B cell (primary cell): ENCODE measurements around the gene CHRNA4. TPM values are rescaled to one million over a fixed set of nuclear protein-coding genes. Genes with fewer than 3 reads are reported as not detected.

ENCODE experiments used
- ATAC-seq: fragments of 200-7000 bp; cut with Tn5 transposase; one replicate; pipeline ENCODE4 v1.10.0; 2021; ENCODE audit warnings: low read depth, mild to moderate bottlenecking, moderate number of reproducible peaks, moderate library complexity
- CTCF ChIA-PET: fragments of 350-600 bp; sonication (Branson Sonifier 250); formaldehyde crosslinking; loops from one replicate; lab custom pipeline; 2021; ENCODE audit warnings: antibody characterized with exemption, inconsistent platforms; lab: Charles Lee
- POLR2A ChIA-PET: fragments of 350-600 bp; sonication (Branson Sonifier 250); formaldehyde crosslinking; loops from one replicate; lab custom pipeline; 2021; ENCODE audit warnings: antibody characterized with exemption; lab: Charles Lee
- DNase-seq: peaks from one replicate; pipeline ENCODE4 v3.0.0; 2013
- H2AFZ ChIP-seq: 2 replicates; pipeline ENCODE4 v1.6.1; 2012; ENCODE audit warnings: mild to moderate bottlenecking, low read depth, low read length; ENCODE audit not compliant: insufficient read depth, poor library complexity, severe bottlenecking
- H3K27ac ChIP-seq, 2 donors: 1 replicate in 1 of 2; 2 replicates in 1 of 2; pipeline ENCODE4 v1.5.1; 2012 to 2013; ENCODE audit warnings: low read length in 2 of 2, mild to moderate bottlenecking in 2 of 2, moderate library complexity in 1 of 2
- H3K27me3 ChIP-seq, 4 experiments: fragments of 200-600 bp in 1 of 4; sonication (generic) in 1 of 4; replicated peaks in 1 of 4; 1 replicate in 2 of 4; 2 replicates in 2 of 4; pipeline versions ENCODE4 v1.6.1 to v1.7.0; 2013 to 2016; ENCODE audit warnings: low read length in 3 of 4, mild to moderate bottlenecking in 2 of 4, mixed read lengths in 1 of 4, moderate library complexity in 1 of 4; ENCODE audit not compliant: insufficient read depth in 4 of 4, control insufficient read depth in 3 of 4; ENCODE audit errors: control extremely low read depth in 1 of 4
- H3K36me3 ChIP-seq, 2 experiments: replicated peaks in 1 of 2; 1 replicate in 1 of 2; 2 replicates in 1 of 2; pipeline versions ENCODE4 v1.6.1 to v1.7.1; 2013; ENCODE audit warnings: low read length in 1 of 2; ENCODE audit not compliant: insufficient read depth in 2 of 2, control insufficient read depth in 1 of 2; ENCODE audit errors: control extremely low read depth in 1 of 2, extremely low read depth in 1 of 2
- H3K4me1 ChIP-seq, 2 donors: fragments of 200-600 bp in 1 of 2; sonication (generic) in 1 of 2; 1 replicate in 1 of 2; 2 replicates in 1 of 2; pipeline versions ENCODE4 v1.5.1 to v1.6.1; 2013 to 2017; ENCODE audit warnings: low read length in 2 of 2; ENCODE audit not compliant: control insufficient read depth in 2 of 2, insufficient read depth in 2 of 2
- H3K4me2 ChIP-seq: replicated peaks from 2 replicates; pipeline ENCODE3; 2012; ENCODE audit warnings: mild to moderate bottlenecking, low read depth, low read length; ENCODE audit not compliant: poor library complexity, severe bottlenecking
- H3K4me3 ChIP-seq, 5 experiments: fragments of 200-600 bp in 1 of 5; sonication (generic) in 1 of 5; 1 replicate in 3 of 5; 2 replicates in 2 of 5; pipeline versions ENCODE4 v1.5.1 to v1.7.0; 2011 to 2016; ENCODE audit warnings: low read length in 4 of 5, mild to moderate bottlenecking in 4 of 5, low read depth in 2 of 5, control low read depth in 1 of 5, moderate library complexity in 1 of 5; ENCODE audit not compliant: insufficient read depth in 1 of 5; ENCODE audit errors: control extremely low read depth in 1 of 5, extremely low read depth in 1 of 5
- H3K79me2 ChIP-seq: fragments of 200-600 bp; sonication (generic); one replicate; pipeline ENCODE4 v1.6.0; 2016; ENCODE audit warnings: low read length; ENCODE audit not compliant: control insufficient read depth, insufficient read depth
- H3K9ac ChIP-seq: fragments of 200-600 bp; sonication (generic); 2 replicates; pipeline ENCODE4 v1.6.1; 2017; ENCODE audit warnings: mild to moderate bottlenecking, low read length, moderate library complexity
- H3K9me3 ChIP-seq, 3 donors: one replicate each; pipeline versions ENCODE4 v1.6.1 to v1.7.1; 2013; ENCODE audit warnings: low read length in 2 of 3; ENCODE audit not compliant: control insufficient read depth in 2 of 3, insufficient read depth in 1 of 3; ENCODE audit errors: control extremely low read depth in 1 of 3
- H4K20me1 ChIP-seq: 2 replicates; pipeline ENCODE4 v1.6.0; 2012; ENCODE audit warnings: mild to moderate bottlenecking, low read length; ENCODE audit not compliant: insufficient read depth, control insufficient read depth, poor library complexity, severe bottlenecking
- H3K27ac Mint-ChIP-seq: one replicate; pipeline ENCODE4 v1.8.0; 2021; ENCODE audit warnings: mixed read lengths
- H3K27me3 Mint-ChIP-seq: one replicate; pipeline ENCODE4 v1.8.0; 2021; ENCODE audit warnings: mixed read lengths
- H3K4me1 Mint-ChIP-seq: one replicate; pipeline ENCODE4 v1.8.0; 2021; ENCODE audit warnings: mixed read lengths
- H3K4me3 Mint-ChIP-seq: one replicate; pipeline ENCODE4 v1.8.0; 2021; ENCODE audit warnings: mixed read lengths
- H3K9me3 Mint-ChIP-seq: one replicate; pipeline ENCODE4 v1.8.0; 2022; ENCODE audit warnings: mixed read lengths; ENCODE audit not compliant: insufficient read depth
- EZH2 ChIP-seq: IDR thresholded peaks from 2 replicates; pipeline ENCODE4 v1.6.1; 2012; ENCODE audit warnings: borderline replicate concordance, low read depth, mild to moderate bottlenecking, moderate library complexity, low read length; ENCODE audit not compliant: insufficient read depth, poor library complexity, severe bottlenecking
- WGBS: methylation state at CpG from one replicate; pipeline ENCODE4 v1.1.5; 2013; ENCODE audit warnings: missing lambda C conversion rate; ENCODE audit not compliant: insufficient coverage; 5-methylcytosine and 5-hydroxymethylcytosine counted together
- intact Hi-C: fragments of 100-400 bp; cut with micrococcal nuclease; formaldehyde crosslinking; loops from one replicate; pipeline ENCODE4 v1.10.0; 2022
- polyA plus RNA-seq: library from polyadenylated mRNA; depleted of rRNA; stranded (reverse); fragments of >200 nt; gene quantifications from 2 replicates; pipeline ENCODE4 v1.2.3, GENCODE V29; 2012
- total RNA-seq, 2 donors: library from RNA; stranded (reverse); fragments of 120-200 nt in 1 of 2; gene quantifications; 1 replicate in 1 of 2; 2 replicates in 1 of 2; pipeline versions ENCODE4 v1.2.3 to v1.2.4, GENCODE V29; 2013 to 2022
- TF ChIP-seq, protein P1 (sequence below): fragments of 200-600 bp; IDR thresholded peaks from one replicate; pipeline ENCODE4 v1.8.0; 2022; ENCODE audit warnings: antibody characterized with exemption, mild to moderate bottlenecking

CHRNA4 gene
- total and polyA plus RNA-seq, 2 donors (not counting 1 experiment from before 2014, with no cell fraction given), result not detected

DNA sequence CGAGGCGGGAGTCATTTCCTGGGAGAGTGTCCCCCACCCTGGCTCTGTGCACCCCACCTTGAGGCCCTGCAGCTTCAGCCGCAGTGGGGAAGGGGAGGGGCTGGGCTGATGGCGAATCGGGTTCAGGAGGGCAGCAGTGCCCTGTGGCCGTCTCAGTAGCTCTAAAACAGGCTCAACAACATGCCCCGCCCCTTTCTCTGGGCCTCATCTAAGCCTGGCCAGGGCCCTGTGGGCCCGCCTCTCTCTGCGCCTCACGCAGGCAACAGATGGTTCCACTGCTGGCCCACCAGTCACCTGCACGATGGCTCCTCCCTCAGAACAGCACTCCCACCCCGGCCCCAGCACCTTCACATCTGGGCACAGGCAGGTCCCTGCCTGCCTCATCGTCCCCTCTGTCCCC is 30.2 kb downstream of the CHRNA4 start:
- no peak overlapping the region for H3K4me3 Mint-ChIP-seq
- 80% methylated on average over 13 of the region's 13 CpGs for WGBS
- H2AFZ ChIP-seq, result no peak overlapping the region
- H3K4me3 ChIP-seq, result no peak overlapping the region
- ChIA-PET POLR2A (no interaction called here), CTCF (no interaction called here)
- peaks cover 12% of the 10 kb centered on the region for H3K27me3 Mint-ChIP-seq
- no peak for DNase-seq
- peaks cover 9 to 11% of the 10 kb centered on the region in 2 donors for H3K4me1 ChIP-seq
- no peak overlapping the region for H3K4me2 ChIP-seq
- no peak overlapping the region for H3K27ac ChIP-seq
- peaks cover 0 to 65% (median 10%) of the 10 kb centered on the region in 3 donors for H3K9me3 ChIP-seq
- intact Hi-C loops, result no loop called here
- no peak for TF ChIP-seq EZH2
- TF ChIP-seq, protein P1, sequence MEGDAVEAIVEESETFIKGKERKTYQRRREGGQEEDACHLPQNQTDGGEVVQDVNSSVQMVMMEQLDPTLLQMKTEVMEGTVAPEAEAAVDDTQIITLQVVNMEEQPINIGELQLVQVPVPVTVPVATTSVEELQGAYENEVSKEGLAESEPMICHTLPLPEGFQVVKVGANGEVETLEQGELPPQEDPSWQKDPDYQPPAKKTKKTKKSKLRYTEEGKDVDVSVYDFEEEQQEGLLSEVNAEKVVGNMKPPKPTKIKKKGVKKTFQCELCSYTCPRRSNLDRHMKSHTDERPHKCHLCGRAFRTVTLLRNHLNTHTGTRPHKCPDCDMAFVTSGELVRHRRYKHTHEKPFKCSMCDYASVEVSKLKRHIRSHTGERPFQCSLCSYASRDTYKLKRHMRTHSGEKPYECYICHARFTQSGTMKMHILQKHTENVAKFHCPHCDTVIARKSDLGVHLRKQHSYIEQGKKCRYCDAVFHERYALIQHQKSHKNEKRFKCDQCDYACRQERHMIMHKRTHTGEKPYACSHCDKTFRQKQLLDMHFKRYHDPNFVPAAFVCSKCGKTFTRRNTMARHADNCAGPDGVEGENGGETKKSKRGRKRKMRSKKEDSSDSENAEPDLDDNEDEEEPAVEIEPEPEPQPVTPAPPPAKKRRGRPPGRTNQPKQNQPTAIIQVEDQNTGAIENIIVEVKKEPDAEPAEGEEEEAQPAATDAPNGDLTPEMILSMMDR, result no peak
- H3K9ac ChIP-seq, result no peak overlapping the region
- H3K4me1 Mint-ChIP-seq, result peaks cover 5% of the 10 kb centered on the region
- peaks cover 8% of the 10 kb centered on the region for H3K9me3 Mint-ChIP-seq
- peaks cover 0 to 2% (median 0%) of the 10 kb centered on the region in 4 experiments for H3K27me3 ChIP-seq
- H3K27ac Mint-ChIP-seq, result no peak overlapping the region
- no peaks in the 10 kb centered on the region for H3K79me2 ChIP-seq
- no peaks in the 10 kb centered on the region for H3K36me3 ChIP-seq
- no peaks in the 10 kb centered on the region for H4K20me1 ChIP-seq
- no peak for ATAC-seq

DNA sequence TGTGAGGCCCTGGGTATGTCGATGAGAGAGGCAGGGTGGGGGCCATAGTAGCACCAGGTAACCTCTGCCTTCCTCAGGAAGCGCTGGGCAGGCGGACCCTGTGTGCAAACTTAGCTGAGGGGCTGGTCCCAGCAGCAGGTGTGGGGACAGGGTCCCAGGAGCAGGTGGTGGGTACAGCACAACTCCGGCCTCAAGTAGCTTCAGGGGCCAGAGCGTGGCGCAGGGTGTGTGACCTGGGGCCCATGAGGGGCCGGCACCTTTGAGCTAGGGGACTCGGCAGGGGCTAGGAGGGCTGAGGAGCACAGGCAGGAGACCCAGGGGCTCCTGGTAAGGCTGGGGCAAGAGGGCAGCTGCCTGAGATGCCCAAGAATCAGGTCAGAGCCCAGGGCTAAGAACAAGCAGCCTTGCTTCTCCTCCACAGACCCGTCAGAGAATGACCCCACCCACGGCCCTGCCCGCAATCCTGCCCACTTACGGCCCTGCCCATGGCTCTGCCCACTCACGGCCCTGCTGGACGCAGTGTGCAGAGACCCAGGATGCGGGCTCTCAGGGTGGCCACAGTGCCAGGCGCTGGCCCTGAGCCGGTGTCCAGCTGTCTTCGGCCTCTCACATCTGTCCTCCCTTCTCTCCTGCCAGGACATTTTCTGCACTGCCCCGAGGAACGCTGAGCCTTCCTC is 30.9 kb downstream of the CHRNA4 start:
- Histone ChIP-seq H2AFZ (no peak overlapping the region), H3K4me3 (no peak overlapping the region), H3K4me1 (peaks cover 10 to 16% of the 10 kb centered on the region in 2 donors), H3K4me2 (no peak overlapping the region), H3K36me3 (no peaks in the 10 kb centered on the region), H3K9ac (no peak overlapping the region), H3K27me3 (peaks cover 0 to 2% (median 0%) of the 10 kb centered on the region in 4 experiments), H3K9me3 (peaks cover 0 to 64% (median 10%) of the 10 kb centered on the region in 3 donors), H3K27ac (no peak overlapping the region), H4K20me1 (no peaks in the 10 kb centered on the region), H3K79me2 (no peaks in the 10 kb centered on the region)
- WGBS, result 89% methylated on average over 19 of the region's 20 CpGs
- ATAC-seq (no peak), DNase-seq (no peak)
- H3K4me3 Mint-ChIP-seq, result no peak overlapping the region
- intact Hi-C loops, result no loop called here
- H3K27ac Mint-ChIP-seq, result no peak overlapping the region
- ChIA-PET POLR2A (no interaction called here), CTCF (no interaction called here)
- H3K4me1 Mint-ChIP-seq, result peaks cover 5% of the 10 kb centered on the region
- H3K27me3 Mint-ChIP-seq, result peaks cover 7% of the 10 kb centered on the region
- TF ChIP-seq EZH2, result no peak
- TF ChIP-seq, protein P1, result no peak
- H3K9me3 Mint-ChIP-seq, result peaks cover 8% of the 10 kb centered on the region
